ENCODE measurements around the gene ITPR2. TPM values are rescaled to one million over a fixed set of nuclear protein-coding genes. Genes with fewer than 3 reads are reported as not detected.
"Not testable (repeated sequence)": the region's sequence is repeated elsewhere in the genome, so short reads cannot be mapped to it uniquely, and the experiment has no call there.

Gene ITPR2
- polyA plus RNA-seq, 1 of the 3 experiments (the other 2 are of a cell fraction) = 2.3 TPM

- H3K79me2 ChIP-seq (ENCODE audit: insufficient read depth) = no peaks in the 10 kb centered on the region
- H3F3A ChIP-seq (replicated peaks; ENCODE audit: insufficient read depth) = peaks cover 13% of the 10 kb centered on the region
- no peak overlapping the region for H3K9ac ChIP-seq
- H3K9me3 ChIP-seq = 0 out of 2 replicates have a peak, but pooled peaks cover 6% of the 10 kb centered on the region
- H3K9me2 ChIP-seq = no peaks in the 10 kb centered on the region
- H3K4me3 ChIP-seq (ENCODE audit: low read depth in 2 of 2, low read length in 1 of 2) = no peak overlapping the region
- H3K4me1 ChIP-seq (ENCODE audit: control insufficient read depth in 1 of 2, insufficient read depth in 2 of 2, low read depth in 1 of 2, low read length in 1 of 2) = peaks cover 0 to 13% of the 10 kb centered on the region in 2 experiments; a peak in 1 of 4 replicates
- TF ChIP-seq FOSL2 (IDR thresholded peaks at IDR 0.05; ENCODE audit: borderline replicate concordance, low read depth) = peak; percentile 39; the same call in 1 of the 2 replicates
- no peak for TF ChIP-seq TEAD4 (IDR thresholded peaks at IDR 0.05; ENCODE audit: borderline replicate concordance, insufficient read depth)
- TF ChIP-seq ELF1 (IDR thresholded peaks at IDR 0.05) = no peak
- peak; percentile 40; the same call in 1 of the 2 replicates for TF ChIP-seq NFIC (IDR thresholded peaks at IDR 0.05; ENCODE audit: borderline replicate concordance)
- no peak for TF ChIP-seq MXI1 (IDR thresholded peaks at IDR 0.05; ENCODE audit: low read depth, low read length)
- TF ChIP-seq RAD21 (IDR thresholded peaks at IDR 0.05; ENCODE audit: low read length) = no peak
- no peak for TF ChIP-seq USF2 (IDR thresholded peaks at IDR 0.05; ENCODE audit: borderline replicate concordance, low read depth, low read length)
- no peak for TF ChIP-seq RCOR1 (IDR thresholded peaks at IDR 0.05; ENCODE audit: low read length)
- no peak for TF ChIP-seq GABPA (IDR thresholded peaks at IDR 0.05; ENCODE audit: low read depth)
- peak; percentile 37; the same call in 1 of the 2 replicates for TF ChIP-seq JUND (IDR thresholded peaks at IDR 0.05)
- TF ChIP-seq IRF3 (IDR thresholded peaks at IDR 0.05; ENCODE audit: low read depth, low read length) = no peak
- TF ChIP-seq TCF12 (IDR thresholded peaks at IDR 0.05) = peak; percentile 76
- TF ChIP-seq POLR2AphosphoS5 (IDR thresholded peaks at IDR 0.05; ENCODE audit: low read depth, low read length) = no peak
- TF ChIP-seq, protein P1, sequence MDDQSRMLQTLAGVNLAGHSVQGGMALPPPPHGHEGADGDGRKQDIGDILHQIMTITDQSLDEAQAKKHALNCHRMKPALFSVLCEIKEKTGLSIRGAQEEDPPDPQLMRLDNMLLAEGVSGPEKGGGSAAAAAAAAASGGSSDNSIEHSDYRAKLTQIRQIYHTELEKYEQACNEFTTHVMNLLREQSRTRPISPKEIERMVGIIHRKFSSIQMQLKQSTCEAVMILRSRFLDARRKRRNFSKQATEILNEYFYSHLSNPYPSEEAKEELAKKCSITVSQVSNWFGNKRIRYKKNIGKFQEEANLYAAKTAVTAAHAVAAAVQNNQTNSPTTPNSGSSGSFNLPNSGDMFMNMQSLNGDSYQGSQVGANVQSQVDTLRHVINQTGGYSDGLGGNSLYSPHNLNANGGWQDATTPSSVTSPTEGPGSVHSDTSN (IDR thresholded peaks at IDR 0.05) = peak; percentile 43; the same call in 1 of the 2 replicates
- TF ChIP-seq USF1 (IDR thresholded peaks at IDR 0.05; ENCODE audit: borderline replicate concordance, low read depth) = no peak
- DNase-seq = no peak
- POLR2A ChIA-PET = no interaction called here
- no peaks in the 10 kb centered on the region for H3K27me3 ChIP-seq (ENCODE audit: insufficient read depth)
- 54% methylated on average over 4 of the region's 4 CpGs for WGBS (ENCODE audit: low lambda C conversion rate)
- H3K36me3 ChIP-seq (replicated peaks in 1 of 2; ENCODE audit: control insufficient read depth in 1 of 2, insufficient read depth in 2 of 2, low read length in 1 of 2) = peaks cover 21 to 23% of the 10 kb centered on the region in 2 experiments
- CTCF ChIA-PET = interaction anchor here (0.6 to 1.2 kb wide), 2 partner anchors 23 to 1218 kb away, joined by 3 read pairs; no protein-coding TSS in a partner anchor
- peak overlapping the region in 1 of 2 experiments; percentile 49; a peak in 2 of 4 replicates for H3K27ac ChIP-seq (ENCODE audit: low read depth in 2 of 2, low read length in 1 of 2)
- 0 out of 2 replicates have a peak overlapping the region, but pooled peaks have one; percentile 12 for H3K4me2 ChIP-seq
- H2AFZ ChIP-seq (ENCODE audit: low read depth) = no peak overlapping the region
- H4K20me1 ChIP-seq (ENCODE audit: insufficient read depth) = no peaks in the 10 kb centered on the region
These were observed 154.0 kb downstream of the ITPR2 start for GRCh38 chr12:26678697-26679660.

- H3K4me2 ChIP-seq; H3K79me2 ChIP-seq (ENCODE audit: insufficient read depth); H3K36me3 ChIP-seq (replicated peaks in 1 of 2; ENCODE audit: control insufficient read depth in 1 of 2, insufficient read depth in 2 of 2, low read length in 1 of 2); CTCF ChIA-PET; H3K9me2 ChIP-seq; H3F3A ChIP-seq (replicated peaks; ENCODE audit: insufficient read depth); H2AFZ ChIP-seq (ENCODE audit: low read depth); POLR2A ChIA-PET; H3K4me3 ChIP-seq (ENCODE audit: low read depth in 2 of 2, low read length in 1 of 2); H3K9ac ChIP-seq; H4K20me1 ChIP-seq (ENCODE audit: insufficient read depth); DNase-seq; H3K9me3 ChIP-seq; H3K27ac ChIP-seq (ENCODE audit: low read depth in 2 of 2, low read length in 1 of 2); H3K27me3 ChIP-seq (ENCODE audit: insufficient read depth); H3K4me1 ChIP-seq (ENCODE audit: control insufficient read depth in 1 of 2, insufficient read depth in 2 of 2, low read depth in 1 of 2, low read length in 1 of 2): not testable (repeated sequence)
- 68% methylated on average over 2 of the region's 5 CpGs for WGBS (ENCODE audit: low lambda C conversion rate)
These were observed 161.5 kb downstream of the ITPR2 start for GRCh38 chr12:26671487-26671886.
